ENCODE results near the gene CHRNA7. TPM values are rescaled to one million over a fixed set of nuclear protein-coding genes. Genes with fewer than 3 reads are reported as not detected.

Gene CHRNA7
- total RNA-seq, 1 experiment from 2014 or later: 2.0 TPM

DNA sequence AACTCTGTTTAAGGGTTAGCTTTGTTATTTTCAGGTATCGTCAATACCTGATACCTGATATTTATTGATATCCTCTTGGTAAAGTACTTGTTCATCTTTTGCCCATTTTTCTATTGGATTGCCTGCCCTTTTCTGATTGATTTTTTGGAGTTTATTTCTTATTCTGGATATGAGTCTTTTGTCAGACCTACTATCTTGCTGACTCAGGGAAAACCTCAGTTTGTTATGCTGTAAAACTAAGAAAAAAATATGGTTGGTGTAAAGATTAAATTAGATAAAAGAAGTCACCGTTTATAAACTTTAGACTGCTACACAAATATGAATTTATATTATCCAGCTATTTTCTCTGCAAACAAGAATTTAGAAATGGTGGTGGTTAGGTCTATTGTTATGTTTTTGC is 65.9 kb downstream of the CHRNA7 start:
- TF ChIP-seq, protein P1, sequence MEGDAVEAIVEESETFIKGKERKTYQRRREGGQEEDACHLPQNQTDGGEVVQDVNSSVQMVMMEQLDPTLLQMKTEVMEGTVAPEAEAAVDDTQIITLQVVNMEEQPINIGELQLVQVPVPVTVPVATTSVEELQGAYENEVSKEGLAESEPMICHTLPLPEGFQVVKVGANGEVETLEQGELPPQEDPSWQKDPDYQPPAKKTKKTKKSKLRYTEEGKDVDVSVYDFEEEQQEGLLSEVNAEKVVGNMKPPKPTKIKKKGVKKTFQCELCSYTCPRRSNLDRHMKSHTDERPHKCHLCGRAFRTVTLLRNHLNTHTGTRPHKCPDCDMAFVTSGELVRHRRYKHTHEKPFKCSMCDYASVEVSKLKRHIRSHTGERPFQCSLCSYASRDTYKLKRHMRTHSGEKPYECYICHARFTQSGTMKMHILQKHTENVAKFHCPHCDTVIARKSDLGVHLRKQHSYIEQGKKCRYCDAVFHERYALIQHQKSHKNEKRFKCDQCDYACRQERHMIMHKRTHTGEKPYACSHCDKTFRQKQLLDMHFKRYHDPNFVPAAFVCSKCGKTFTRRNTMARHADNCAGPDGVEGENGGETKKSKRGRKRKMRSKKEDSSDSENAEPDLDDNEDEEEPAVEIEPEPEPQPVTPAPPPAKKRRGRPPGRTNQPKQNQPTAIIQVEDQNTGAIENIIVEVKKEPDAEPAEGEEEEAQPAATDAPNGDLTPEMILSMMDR (IDR thresholded peaks at IDR 0.05; ENCODE audit: unreplicated experiment): no peak
- no peak overlapping the region for H3K4me3 Mint-ChIP-seq (ENCODE audit: low read depth, unreplicated experiment)
- BruUV-seq (replicated peaks): no TSS peak
- H3K9me3 Mint-ChIP-seq (ENCODE audit: low read depth, unreplicated experiment): no peaks in the 10 kb centered on the region
- H3K4me1 Mint-ChIP-seq (ENCODE audit: low read depth, unreplicated experiment): no peaks in the 10 kb centered on the region
- CTCF ChIA-PET: no interaction called here
- intact Hi-C loops (cut with micrococcal nuclease; ENCODE audit: unreplicated experiment): no loop called here
- H3K27me3 Mint-ChIP-seq (ENCODE audit: unreplicated experiment): no peaks in the 10 kb centered on the region
- no peak for DNase-seq
- no peak overlapping the region for H3K27ac Mint-ChIP-seq (ENCODE audit: unreplicated experiment)
- H3K36me3 Mint-ChIP-seq (ENCODE audit: insufficient read depth, unreplicated experiment): no peaks in the 10 kb centered on the region

DNA sequence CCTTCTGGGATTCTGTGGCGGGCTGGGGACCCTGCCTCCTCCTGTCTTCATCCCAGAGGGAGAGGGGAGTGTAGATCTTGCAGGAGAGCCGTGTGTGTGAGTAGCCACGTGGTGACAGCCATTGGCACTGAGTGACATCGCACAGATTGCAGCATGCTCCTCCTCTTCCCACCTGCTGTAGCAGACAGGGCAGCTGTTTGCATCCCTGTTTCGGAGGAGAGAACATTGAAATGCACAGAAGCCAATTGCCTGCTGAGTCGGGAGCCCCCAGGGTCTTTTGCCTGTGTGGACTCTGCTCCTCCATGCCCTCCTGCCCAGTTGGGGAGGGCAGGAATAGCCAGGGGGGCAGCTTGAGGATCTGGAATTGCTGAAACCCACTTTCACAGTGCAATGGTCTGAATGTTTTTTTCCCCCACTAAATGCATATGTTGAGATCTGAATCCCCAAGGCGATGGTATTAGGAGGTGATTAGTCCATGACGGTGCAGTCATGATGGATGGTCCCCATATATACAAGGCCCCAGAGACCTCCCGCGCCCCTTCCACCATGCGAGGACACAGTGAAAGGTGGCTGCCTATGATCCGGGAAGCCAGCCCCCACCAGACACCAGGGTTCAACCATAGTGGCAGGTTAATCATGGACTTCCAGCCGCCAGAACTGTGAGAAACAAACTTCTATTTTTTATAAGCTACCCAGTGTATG is 66.8 kb downstream of the CHRNA7 start:
- no peak overlapping the region for H3K27ac Mint-ChIP-seq (ENCODE audit: unreplicated experiment)
- no TSS peak for BruUV-seq (replicated peaks)
- TF ChIP-seq, protein P1 (IDR thresholded peaks at IDR 0.05; ENCODE audit: unreplicated experiment): no peak
- DNase-seq: no peak
- CTCF ChIA-PET: no interaction called here
- H3K36me3 Mint-ChIP-seq (ENCODE audit: insufficient read depth, unreplicated experiment): no peaks in the 10 kb centered on the region
- H3K4me1 Mint-ChIP-seq (ENCODE audit: low read depth, unreplicated experiment): no peaks in the 10 kb centered on the region
- no peaks in the 10 kb centered on the region for H3K27me3 Mint-ChIP-seq (ENCODE audit: unreplicated experiment)
- H3K4me3 Mint-ChIP-seq (ENCODE audit: low read depth, unreplicated experiment): no peak overlapping the region
- no peaks in the 10 kb centered on the region for H3K9me3 Mint-ChIP-seq (ENCODE audit: low read depth, unreplicated experiment)
- intact Hi-C loops (cut with micrococcal nuclease; ENCODE audit: unreplicated experiment): no loop called here

DNA sequence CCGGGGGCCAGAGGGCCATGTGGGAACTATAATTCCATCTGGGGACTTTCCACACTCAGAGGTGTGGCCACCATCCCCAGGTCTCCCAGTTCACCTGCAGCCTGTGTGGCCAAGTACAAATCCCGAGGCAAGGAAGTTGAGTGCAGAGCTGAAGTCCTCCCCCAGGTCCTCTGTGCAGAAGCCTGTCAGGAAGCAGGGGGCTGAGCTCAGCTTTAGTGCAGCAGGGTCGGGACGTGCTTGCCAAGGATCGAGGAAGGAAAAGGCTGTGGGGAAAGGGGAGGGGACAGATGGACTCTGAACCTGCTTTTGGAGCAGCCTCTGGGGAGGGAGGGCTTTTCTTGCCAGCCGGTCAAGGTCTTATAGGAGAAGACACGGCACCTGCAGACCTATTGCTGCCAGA is 67.7 kb downstream of the CHRNA7 start:
- Mint-ChIP-seq H3K27ac (ENCODE audit: unreplicated experiment) (no peak overlapping the region), H3K4me3 (ENCODE audit: low read depth, unreplicated experiment) (no peak overlapping the region), H3K9me3 (ENCODE audit: low read depth, unreplicated experiment) (no peaks in the 10 kb centered on the region), H3K27me3 (ENCODE audit: unreplicated experiment) (no peaks in the 10 kb centered on the region), H3K4me1 (ENCODE audit: low read depth, unreplicated experiment) (no peaks in the 10 kb centered on the region), H3K36me3 (ENCODE audit: insufficient read depth, unreplicated experiment) (no peaks in the 10 kb centered on the region)
- CTCF ChIA-PET: no interaction called here
- intact Hi-C loops (cut with micrococcal nuclease; ENCODE audit: unreplicated experiment): no loop called here
- TF ChIP-seq, protein P1 (IDR thresholded peaks at IDR 0.05; ENCODE audit: unreplicated experiment): no peak
- BruUV-seq (replicated peaks): no TSS peak
- DNase-seq: no peak

DNA sequence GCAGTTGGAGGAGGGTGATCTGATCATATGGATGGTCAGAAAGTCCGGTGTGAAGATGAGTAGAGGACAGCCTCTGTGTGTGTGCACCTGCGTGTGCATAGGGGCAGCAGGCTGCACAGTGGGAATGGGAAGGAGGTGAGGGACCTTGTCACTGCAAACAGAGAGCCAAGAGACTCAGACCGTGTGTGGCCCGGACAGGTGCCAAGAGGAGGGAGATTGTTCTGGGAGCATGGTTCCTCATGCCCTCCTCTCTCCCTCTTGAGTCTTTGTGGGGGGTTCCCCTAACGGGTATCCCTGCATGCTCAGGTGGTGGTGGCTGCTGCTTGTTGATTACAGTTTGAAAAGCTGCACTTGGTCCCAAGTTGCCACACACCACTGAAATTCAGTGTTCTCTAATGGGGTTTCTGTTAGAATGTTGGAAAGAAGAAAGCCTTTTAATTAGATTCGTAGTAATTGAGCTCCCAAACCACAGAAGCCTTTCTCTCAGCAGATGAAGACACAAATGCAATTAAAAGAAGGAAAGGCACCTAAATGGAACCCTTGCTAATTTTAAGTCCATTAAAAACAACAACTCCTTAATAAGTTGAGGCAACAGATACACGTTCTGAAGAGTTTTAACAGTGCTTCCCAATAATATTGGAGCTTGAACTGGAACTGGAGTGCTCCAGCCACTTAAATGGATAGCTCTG is 68.9 kb downstream of the CHRNA7 start:
- Mint-ChIP-seq H3K27ac (ENCODE audit: unreplicated experiment) (no peak overlapping the region), H3K9me3 (ENCODE audit: low read depth, unreplicated experiment) (no peaks in the 10 kb centered on the region), H3K4me3 (ENCODE audit: low read depth, unreplicated experiment) (no peak overlapping the region), H3K4me1 (ENCODE audit: low read depth, unreplicated experiment) (no peaks in the 10 kb centered on the region), H3K36me3 (ENCODE audit: insufficient read depth, unreplicated experiment) (no peaks in the 10 kb centered on the region), H3K27me3 (ENCODE audit: unreplicated experiment) (no peaks in the 10 kb centered on the region)
- DNase-seq: no peak
- CTCF ChIA-PET: no interaction called here
- intact Hi-C loops (cut with micrococcal nuclease; ENCODE audit: unreplicated experiment): no loop called here
- TF ChIP-seq, protein P1 (IDR thresholded peaks at IDR 0.05; ENCODE audit: unreplicated experiment): no peak
- BruUV-seq (replicated peaks): no TSS peak
